Islet precursor cell (in vitro differentiated cells): Measurements from ENCODE around the gene MRPS34.

Experiments used
- DNase-seq: peaks from one replicate; pipeline ENCODE4 v3.0.0-alpha.2; 2018

MRPS34 gene

DNA sequence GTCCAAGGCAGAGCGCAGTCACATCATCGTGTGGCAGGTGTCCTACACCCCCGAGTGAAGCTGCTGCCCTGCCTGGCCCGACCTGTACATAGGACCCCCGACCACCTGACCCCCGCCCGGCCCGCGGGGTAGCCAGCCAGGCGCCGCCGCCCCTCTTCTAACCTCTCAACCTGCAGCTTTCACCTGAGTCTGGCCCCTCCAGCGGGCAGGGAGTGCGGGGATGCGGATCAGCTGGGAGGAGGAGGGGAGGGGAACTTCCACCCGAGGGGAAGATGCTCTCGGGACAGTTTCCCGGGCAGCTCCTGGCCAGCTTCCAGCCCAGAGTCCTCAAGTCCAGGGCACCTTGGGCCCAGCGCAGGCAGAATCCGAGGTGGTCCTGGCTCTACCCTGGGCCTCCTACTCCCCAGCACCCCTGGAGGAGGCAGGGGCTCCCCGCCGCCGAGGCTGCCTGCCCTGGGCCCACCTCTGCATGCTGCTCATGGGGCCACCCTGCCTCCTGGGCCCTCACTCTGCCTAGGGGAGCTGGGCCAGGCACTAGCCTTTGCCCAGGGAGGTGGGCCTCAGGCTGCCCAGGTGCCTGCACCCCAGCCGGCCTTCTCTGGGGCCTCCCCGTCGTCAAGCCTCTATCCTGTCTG lies 4.0 kb downstream of the MRPS34 start:
- DNase-seq = no peak

GRCh38 chr16:1768061-1768766 lies 4.7 kb downstream of the MRPS34 start:
- DNase-seq = no peak

- DNase-seq = no peak
Observed at GRCh38 chr16:1767116-1767994, 5.6 kb downstream of the MRPS34 start.

DNA sequence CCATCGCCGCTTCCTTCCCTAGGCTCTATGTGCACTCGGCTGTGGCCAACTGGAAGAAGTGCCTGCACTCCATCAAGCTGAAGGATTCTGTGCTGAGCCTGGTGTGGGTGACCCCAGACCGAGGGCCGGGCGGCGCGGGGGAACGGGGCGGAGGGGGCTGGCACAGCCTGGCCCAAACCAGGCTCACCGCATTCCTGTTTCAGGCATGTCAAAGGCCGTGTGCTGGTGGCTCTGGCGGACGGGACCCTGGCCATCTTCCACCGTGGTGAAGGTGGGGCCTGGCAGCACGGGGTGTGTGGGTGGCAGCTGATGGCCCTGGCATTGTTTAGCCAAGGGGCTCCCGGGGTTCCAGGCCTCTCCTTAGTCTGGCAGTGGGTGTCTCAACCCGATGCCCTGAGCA lies 6.2 kb downstream of the MRPS34 start:
- no peak for DNase-seq

- DNase-seq = no peak
Observed at GRCh38 chr16:1766231-1766630, 6.7 kb downstream of the MRPS34 start.

DNA sequence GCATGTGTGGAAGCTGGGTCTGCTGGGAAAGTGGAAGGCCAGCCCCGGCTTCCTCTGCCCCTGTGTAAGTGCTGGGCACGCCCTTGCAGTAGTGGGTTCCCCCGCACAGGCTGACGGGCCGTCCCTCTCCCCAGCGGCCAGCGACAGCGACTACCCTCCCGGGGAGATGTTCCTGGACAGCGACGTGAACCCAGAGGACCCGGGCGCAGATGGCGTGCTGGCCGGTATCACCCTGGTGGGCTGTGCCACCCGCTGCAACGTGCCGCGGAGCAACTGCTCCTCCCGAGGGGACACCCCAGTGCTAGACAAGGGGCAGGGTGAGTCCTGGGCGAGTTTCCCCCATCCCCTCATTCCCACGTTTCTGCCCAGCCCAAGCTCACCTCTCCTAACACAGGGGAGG lies 7.1 kb downstream of the MRPS34 start:
- DNase-seq = no peak

DNA sequence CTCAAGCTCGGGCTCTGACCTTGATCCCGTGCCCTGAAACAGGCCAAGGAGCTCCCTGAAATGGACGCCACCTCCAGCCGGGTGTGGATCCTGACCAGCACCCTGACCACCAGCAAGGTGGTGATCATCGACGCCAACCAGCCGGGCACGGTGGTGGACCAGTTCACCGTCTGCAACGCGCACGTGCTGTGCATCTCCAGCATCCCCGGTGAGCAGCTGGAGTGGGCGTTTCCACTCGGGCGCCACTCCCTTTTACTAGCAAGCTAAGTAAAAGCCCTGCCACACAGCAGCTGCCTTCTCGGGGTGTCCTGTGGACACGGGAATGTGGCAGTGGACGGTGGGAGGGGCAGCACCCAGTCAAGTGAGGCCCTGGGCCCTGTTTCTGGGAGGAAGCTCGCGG lies 8.0 kb downstream of the MRPS34 start:
- DNase-seq = no peak

DNA sequence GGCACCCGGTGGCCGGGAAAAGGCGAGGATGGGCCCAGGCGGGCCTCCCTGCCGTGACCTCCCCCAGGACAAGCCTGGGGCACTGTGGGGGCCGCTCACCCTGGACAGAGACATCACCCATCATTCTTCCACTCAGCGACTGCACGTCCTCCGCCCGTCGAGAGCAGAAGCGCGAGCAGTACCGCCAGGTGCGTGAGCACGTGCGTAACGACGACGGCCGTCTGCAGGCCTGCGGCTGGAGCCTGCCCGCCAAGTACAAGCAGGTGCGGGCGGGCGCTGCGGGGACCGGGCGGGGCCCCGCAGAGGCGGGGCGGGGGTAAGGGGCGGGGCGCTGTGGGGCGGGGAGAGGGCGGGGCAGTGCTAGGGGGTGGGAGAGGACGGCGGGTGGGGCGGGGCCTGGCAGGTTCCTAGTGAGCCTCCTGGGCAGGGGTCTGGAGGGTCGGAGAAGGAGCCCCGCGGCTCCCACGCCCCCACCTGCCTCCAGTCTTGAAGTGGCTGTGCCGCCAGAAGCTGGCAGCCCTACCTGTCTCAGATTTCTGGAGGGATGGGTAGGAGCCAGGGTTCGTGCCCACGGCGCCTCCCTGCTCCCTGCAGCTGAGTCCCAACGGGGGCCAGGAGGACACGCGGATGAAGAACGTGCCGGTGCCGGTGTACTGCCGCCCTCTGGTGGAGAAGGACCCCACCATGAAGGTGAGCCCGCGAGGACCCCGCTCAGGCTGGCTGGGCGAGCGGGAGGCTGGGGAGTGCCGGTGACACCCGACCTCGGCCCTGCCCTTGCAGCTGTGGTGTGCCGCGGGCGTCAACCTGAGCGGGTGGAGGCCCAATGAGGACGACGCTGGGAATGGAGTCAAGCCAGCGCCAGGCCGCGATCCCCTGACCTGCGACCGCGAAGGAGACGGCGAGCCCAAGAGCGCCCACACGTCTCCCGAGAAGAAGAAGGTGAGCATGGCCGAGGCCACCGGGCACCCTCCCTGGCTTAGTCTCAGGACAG lies 9.1 kb downstream of the MRPS34 start:
- DNase-seq = peak; percentile 88

DNA sequence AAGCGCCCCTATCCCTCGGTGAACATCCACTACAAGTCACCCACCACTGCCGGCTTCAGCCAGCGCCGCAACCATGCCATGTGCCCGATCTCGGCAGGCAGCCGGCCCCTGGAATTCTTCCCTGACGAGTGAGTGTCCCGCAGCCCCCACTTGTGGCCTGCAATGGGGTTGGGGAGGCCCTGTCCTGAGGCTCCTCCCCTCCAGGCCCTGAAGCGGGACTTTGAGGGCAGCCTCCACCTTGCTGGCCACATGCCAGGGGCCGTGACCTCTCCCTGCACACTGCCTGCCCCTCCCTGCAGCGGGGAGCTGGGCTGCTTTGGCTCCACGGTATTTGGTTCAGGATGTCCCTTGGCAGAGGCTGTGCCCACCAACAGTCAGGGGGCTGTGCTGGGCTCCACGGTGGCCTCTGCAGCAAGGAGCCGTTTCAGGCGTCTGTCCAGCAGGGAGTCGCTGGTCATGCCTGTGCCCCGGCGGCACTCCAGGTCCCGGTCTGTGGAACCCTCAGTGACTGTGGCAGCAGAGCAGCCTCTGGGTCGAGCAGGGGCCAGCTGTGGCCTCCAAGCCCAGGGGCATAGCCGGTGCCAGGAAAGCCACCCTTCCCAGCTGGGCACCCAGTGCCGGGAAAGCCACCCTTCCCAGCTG lies 9.9 kb downstream of the MRPS34 start:
- no peak for DNase-seq

DNA sequence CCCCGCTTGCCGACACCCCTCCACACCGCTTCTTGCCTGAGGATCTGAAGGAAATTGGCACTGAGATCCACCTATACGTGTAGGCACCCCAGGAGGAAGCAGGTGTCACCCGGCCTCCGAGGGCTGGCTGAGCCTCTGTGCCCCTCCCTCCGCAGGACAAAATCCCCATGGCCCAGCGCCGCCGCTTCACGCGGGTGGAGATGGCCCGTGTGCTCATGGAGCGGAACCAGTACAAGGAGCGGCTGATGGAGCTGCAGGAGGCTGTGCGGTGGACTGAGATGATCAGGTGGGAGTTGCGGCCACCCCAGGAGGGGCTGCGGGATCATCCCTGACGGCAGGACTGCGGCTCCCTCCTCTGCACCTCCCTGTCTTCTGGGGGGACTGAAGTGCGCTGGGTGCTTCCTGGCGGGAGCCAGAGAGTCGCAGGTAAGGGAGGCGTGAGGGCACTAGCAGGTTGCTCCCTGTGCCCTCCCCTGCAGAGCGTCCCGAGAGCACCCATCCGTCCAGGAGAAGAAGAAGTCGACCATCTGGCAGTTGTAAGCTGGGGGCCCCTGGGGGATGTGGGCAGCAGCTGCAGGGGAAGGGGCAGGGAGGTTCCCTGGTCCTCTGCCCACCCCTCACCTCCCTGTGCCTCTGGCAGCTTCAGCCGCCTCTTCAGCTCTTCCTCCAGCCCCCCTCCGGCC lies 10.6 kb downstream of the MRPS34 start:
- no peak for DNase-seq

DNA sequence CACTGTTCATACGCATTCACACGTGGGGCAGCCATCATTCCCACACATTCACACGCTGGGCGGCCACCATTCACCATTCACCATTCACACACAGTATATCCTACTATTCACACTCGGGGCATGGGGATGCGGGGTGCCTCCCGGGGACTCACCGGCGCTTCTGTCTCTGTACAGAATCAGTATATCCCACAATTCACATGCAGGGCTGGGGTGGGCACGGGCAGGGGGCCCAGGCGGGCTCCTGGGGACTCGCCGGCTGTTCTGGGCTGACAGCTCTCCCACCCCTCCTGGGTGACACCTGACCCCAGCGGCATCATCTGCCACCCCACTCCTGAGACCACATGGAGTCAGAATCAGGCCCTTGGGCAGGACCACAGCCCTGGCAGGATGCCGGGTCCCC lies 11.2 kb downstream of the MRPS34 start:
- DNase-seq = no peak

GRCh38 chr16:1760911-1761310 lies 12.0 kb downstream of the MRPS34 start:
- DNase-seq = no peak

GRCh38 chr16:1759511-1759910 lies 13.4 kb downstream of the MRPS34 start:
- DNase-seq = no peak

- no peak for DNase-seq
Observed at GRCh38 chr16:1758923-1759322, 14.0 kb downstream of the MRPS34 start.

- DNase-seq = no peak
Observed at GRCh38 chr16:1757714-1758461, 15.0 kb downstream of the MRPS34 start.

GRCh38 chr16:1754204-1754603 lies 18.7 kb downstream of the MRPS34 start:
- no peak for DNase-seq

DNA sequence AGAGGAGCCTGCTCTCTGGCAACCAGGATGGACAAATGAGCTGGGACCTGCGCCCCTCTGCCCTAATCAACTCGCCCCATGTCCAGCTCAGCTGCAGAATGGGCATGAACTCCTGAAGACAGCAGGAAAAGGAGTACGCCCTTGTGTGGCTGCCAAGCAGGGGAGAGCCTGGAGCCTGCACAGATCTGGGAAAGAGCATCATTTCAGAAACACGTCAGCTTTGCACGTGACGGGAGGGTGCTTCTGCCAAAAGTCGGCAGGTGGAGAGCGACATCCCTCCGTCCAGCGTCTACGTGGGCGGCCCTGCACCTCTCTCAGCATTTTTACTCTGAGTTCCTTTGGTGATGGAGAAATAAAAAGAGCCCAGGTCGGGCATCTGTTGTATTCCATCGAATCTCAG lies 20.1 kb downstream of the MRPS34 start:
- DNase-seq = no peak

DNA sequence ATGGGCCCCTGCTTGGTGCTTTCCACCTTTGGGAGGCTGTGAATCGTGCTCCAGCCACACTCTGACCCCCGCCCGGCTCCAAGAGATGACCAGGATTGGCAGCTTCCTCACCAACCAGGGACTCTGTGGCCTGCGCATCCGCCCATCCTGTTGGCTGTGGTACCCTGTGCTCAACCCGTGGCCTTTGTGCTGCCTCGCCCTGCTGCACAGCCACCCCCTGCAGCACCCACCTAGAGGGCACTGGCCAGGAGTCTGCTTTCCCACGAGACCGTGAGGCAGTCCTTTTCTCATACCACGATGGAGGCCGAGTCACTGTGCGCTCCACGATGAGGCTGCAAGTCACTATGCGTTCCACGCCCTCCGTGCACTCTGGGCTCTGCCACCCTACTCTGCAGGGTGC lies 21.0 kb downstream of the MRPS34 start:
- DNase-seq = no peak

DNA sequence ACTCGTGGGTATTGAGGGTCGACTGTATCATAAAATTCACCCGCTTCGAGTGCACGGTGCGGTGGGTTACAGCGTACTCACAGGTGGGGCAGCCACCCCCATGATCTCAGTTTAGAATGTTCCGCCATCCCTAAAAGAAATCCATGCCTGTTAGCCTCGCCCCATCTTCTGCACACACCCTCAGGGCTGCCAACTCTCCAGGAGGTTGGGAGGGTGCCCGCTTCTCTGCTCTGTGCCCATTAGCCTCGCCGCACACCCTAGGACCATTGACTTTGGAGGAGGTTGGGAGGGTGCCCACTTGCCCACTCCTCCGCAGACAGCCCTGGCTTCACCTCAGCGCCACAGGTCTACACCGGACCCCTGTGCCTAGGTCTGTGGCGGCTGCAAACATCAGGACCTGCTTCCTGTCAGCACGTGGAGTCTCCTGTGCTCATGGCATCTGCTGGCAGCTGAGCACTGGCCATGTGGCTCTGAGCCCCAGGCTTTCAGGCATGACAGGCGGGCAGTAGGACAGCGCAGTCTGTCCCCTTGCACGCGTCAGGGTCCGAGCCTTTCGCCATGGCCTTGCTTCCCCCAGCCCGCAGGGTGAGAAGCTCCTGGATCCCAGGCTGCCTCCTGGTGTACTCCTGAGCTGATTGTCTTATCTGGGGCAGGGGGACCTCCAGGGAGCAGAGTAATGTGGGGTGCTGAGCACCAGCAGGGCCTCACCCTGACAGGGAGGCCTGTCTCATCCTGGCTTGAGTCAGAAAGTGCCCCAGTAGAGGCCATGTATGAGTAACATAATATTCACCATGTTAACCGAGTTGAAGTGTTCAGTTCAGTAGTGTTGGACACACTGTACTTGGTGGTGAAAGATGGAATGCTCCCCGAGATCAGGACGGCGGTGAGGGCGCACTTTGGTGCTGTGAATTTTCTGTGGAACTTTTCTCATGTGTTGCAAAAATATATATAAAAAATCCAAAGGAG lies 23.5 kb downstream of the MRPS34 start:
- DNase-seq = no peak

DNA sequence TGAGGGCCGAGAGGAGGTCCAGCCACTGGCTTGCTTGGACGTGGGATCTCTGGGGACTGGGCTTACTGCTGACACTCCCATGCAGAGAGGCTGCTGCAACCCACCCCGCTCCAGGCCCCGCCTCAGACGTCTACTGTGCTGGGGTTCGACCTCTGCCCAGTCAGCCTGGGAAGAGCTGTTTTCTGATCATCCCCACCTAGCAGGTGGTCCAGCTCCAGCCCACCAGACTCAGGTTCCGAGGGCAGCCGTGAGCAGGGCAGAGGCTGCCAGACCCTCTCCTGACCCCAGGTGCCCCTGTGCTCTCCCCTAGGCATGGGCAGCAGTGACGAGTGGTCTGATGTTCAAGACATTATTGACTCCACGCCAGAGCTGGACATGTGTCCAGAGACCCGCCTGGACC lies 25.0 kb downstream of the MRPS34 start:
- no peak for DNase-seq
